Stimulated activated CD4-positive, alpha-beta T cell treated with anti-CD3 and anti-CD28 coated beads, TNF-alpha, amount 100 ng/mL, for 4 hours (primary cell): ENCODE results near the gene SOX6.

ENCODE experiments used
- DNase-seq, 3 experiments: peaks; one replicate each; pipeline ENCODE4 v3.0.0-alpha.2; 2020; ENCODE audit warnings: low read depth in 3 of 3

SOX6 gene

GRCh38 chr11:16317712-16318111 lies 38.6 kb downstream of the SOX6 start:
- no peak for DNase-seq

DNA sequence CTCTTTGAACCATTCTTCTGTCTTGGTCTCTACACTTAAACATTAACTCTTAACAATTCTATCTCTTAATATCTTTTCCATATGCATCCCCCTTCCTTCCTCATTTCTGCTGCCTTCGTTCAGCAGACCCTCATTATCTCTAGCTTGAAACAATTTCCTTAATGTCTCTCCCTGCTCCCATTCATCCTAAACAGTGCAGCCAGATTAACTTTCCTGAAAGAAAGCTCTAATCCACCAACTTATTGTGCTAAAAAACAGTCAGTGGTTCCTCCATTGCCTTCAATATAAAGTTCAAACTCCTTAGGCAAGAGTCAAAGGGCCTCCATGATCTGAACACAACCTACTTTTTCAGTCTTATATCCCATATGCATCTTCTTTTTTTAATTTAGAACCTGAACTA lies 42.5 kb downstream of the SOX6 start:
- no peak for DNase-seq

GRCh38 chr11:16312233-16312765 lies 44.0 kb downstream of the SOX6 start:
- no peak for DNase-seq

DNA sequence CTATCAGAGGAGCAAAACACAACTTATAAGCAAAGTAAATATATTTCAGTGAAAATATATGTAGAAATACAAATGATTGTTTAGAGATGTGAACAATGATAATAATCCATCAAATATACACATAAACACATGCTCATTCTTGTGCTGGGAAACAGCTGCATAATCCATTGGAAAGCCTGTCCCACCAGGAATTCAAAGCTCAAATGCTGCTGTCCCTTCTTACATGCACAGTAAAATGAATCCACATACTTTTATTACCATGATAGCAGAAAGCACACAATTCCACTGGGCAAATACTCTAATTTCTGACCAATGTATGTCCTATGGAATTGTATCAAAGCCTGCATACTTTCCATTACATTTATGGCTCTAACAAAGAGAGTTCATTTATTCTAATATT lies 44.5 kb downstream of the SOX6 start:
- no peak for DNase-seq

- DNase-seq: no peak
Observed at GRCh38 chr11:16310943-16311342, 45.4 kb downstream of the SOX6 start.

- no peak for DNase-seq
Observed at GRCh38 chr11:16309226-16309625, 47.1 kb downstream of the SOX6 start.

DNA sequence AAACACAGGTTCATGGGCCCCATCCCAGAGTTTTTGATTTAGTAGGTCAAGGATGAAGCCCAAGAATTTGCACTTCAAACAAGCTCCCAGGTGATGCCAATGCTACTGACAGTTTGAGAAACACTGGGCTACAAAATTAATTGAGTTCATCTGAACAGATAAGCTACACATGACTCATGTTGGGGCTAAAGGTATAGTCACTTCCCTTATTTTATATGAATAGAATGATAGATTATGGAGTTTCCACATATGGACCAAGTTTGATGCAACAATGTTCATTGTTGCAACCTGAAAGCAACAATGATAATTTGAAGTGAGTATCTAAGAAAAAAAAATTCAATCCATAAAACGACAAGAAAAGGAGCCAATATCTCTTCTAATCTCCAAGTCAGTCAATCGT lies 54.9 kb downstream of the SOX6 start:
- DNase-seq: no peak

DNA sequence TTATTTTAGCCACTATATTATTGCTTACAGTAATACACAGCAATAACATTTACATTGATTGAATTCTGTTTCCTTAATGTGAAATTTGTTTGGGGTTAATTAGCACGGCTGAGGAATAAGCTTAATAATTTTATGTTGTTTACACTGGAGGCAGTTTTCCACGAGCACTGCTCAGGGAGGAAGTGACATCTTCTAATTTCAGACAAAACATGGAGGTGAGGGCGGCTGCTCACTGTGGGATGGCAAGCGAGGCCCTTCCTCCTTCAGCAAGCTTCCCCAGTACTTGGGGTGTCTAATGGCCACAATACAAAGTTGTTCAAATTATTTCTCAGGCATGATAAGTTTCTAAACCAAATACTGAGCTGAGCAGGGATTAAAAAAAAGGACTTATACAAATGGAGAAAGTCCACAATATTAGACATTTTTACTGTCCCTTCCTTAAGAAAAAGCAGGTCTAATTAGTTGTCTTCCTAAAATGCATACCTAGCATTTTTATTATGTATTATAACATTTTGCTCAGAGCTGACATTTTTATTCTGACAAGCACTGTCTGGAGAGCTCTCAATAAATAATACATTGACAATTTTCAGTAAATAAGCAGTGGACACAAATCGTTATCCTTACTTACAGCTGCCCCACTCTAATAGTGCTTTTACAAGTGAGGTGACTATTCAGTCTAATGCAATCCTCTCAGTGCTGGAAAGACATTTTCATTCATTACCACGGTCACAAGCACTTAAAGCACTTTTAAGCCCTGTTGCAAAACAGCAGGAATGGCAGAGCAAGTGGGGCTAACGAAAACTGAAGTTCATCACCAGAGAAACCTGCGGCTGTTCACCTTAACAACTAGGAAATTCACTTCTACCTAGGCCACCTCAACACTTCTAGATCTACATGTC lies 56.2 kb downstream of the SOX6 start:
- DNase-seq: no peak

GRCh38 chr11:16299390-16299789 lies 57.0 kb downstream of the SOX6 start:
- no peak for DNase-seq

DNA sequence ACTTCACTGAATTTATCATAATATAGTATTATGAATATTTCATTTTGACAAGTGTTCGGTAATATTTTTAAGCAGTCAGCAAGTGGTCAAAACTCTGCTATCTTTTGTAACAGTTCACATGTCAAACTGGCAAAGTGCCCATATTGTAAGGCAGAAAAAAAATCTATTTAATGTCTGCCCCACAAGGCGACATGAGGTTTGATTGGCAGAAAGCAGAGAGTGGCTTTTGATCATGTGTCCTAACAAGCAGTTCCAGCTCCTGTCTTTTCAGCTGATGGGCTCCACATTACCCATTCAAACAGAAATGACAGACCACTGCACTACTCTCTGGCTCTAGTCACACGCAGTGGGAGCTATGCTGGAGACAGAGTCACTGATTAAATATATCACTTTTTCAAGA lies 59.0 kb downstream of the SOX6 start:
- no peak for DNase-seq

GRCh38 chr11:16296273-16296672 lies 60.1 kb downstream of the SOX6 start:
- DNase-seq: no peak

- DNase-seq: no peak
Observed at GRCh38 chr11:16295592-16295991, 60.8 kb downstream of the SOX6 start.

DNA sequence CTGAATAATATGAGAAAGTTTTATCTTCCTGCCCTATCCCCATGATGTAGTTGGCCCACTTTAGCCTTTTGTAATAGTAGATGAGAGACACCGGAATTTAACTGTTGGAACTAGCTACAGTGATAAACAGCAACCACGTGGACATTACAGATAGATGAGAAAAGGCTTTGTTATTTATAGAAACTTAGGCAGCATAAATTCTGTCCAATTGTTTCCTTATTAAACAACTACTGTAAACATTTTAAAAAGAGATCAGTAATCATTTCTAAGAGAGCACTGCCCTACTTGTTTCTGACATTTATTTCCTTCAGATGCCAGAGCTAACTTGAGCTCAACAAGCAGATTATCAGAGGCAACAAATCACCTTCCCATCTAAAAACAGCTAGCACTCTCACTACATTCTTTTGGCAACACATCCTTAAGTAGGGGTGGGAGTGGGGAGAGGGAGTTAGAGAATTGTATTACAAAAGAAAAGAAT lies 63.1 kb downstream of the SOX6 start:
- DNase-seq: no peak

DNA sequence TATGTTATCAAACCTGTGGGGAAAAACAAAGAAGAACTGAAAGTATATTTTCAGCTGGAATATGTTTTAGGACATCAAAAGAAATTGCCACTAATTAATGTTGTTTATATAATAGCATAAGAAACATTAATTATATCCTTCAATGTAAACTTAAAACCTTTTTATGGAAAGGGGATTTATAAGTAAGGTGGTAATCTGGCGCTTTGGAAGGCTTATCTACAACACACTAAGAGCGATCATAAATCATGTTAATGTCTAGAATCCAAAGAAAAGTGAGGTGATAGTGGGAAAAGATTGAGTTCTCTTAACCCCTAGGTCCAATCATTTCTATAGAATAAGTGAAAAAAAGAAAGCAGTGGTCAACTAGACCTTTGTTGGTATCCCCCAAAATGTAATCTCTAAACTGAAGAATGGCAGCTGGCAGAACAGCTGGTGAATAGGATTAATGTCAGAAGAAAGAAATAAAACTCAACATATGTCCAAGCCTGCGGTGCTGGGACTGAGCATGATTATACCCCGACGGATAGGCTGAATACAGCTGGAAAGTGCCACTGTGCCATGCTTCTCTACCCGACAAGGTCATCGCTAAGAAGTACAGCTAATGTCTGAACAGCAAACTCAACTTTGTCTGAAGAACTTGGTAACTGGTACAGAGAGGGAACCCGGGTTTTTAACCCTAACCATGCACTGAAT lies 64.0 kb downstream of the SOX6 start:
- DNase-seq: no peak

DNA sequence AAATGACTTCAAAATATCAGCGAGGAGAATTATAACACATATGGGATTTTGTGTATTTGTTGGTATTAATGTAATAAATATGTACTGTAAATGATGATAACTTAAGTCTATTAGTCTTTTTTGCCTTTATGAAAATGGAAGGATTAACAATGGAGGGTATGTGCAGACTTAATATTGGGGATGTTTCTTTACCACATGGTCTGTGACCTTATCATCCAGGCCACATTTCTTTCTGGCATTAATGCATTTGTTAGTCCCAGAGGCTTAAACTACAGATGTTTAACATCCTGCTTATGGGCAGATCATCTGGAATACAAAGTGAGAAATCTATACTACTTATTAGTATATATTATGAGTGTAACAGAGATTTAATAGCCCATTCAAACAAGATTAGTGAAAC lies 64.6 kb downstream of the SOX6 start:
- no peak for DNase-seq

DNA sequence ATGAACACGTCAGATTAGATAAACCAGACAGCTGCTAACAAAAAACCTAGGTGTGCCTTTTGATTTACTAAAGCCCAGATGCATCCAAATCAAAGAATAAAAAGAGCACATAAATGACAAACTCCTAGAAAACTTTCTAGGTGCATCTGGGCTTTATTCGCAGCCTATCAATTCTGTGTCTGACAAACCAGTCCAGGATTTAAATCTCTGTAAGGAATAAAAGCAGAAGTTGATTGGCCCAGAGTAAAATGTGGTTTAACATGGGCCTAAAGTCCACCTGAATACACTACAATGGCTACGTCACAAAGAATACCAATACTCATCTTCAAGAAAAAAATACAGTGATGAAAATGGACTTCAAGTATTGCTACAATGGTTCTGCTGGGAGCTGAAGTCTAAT lies 66.8 kb downstream of the SOX6 start:
- no peak for DNase-seq

GRCh38 chr11:16287630-16288280 lies 68.6 kb downstream of the SOX6 start:
- no peak for DNase-seq

- no peak for DNase-seq
Observed at GRCh38 chr11:16286095-16286494, 70.3 kb downstream of the SOX6 start.

DNA sequence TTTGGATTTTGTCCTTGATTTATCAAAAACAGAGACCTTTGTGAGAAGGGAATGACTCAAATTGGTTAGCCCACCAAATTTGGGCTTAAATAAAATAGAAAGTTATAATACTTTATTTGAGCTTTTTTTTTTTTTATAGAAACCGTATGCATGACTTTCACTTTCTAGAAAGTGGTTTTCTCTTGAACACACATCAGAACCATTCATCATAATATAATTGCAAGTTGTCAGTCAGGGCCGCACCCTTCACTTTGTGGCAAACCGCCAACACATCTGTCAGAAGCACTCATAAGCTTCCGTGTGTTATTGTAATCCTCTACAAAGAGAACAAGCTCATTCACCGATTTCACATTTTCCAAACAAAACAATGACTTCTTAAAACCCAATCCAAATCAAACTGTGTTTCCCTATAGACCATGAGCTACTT lies 76.1 kb downstream of the SOX6 start:
- no peak for DNase-seq

GRCh38 chr11:16279524-16279923 lies 76.8 kb downstream of the SOX6 start:
- DNase-seq: no peak

DNA sequence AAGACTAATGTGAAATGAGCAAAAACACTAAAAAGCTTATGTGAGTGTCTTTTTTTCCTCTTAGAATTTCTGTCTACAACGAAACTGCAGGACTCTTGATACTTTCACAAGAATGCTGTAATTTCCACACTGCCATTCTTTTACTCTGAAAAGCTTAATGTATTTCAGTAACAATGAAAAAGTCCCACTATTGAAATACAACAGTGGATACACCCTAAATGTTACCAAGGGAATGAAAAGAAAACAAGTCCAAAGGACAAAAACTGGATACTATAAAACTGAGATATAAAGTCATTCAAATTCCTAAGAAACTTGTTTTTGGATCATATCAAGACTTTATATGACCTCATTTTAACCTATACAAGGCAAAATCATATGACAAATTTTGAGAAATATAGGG lies 77.4 kb downstream of the SOX6 start:
- no peak for DNase-seq

GRCh38 chr11:16278273-16278672 lies 78.1 kb downstream of the SOX6 start:
- DNase-seq: no peak
